ENCODE measurements around the gene C1orf226.

C1orf226 gene

GRCh38 chr1:162368451-162368850 lies 13.1 kb upstream of the C1orf226 start:
- Histone ChIP-seq H3K36me3 (ENCODE audit: control insufficient read depth, insufficient read depth, low read length) (no peaks in the 10 kb centered on the region), H3K9me3 (ENCODE audit: control insufficient read depth, low read length) (no peaks in the 10 kb centered on the region), H3K4me3 (ENCODE audit: low read depth, low read length) (no peak overlapping the region), H3K9ac (no peak overlapping the region), H3K4me1 (no peaks in the 10 kb centered on the region), H2AFZ (no peak overlapping the region), H3K27me3 (ENCODE audit: control insufficient read depth, insufficient read depth, low read length) (no peaks in the 10 kb centered on the region), H3K4me2 (ENCODE audit: low read length) (no peak overlapping the region), H3K27ac (no peak overlapping the region), H3K79me2 (no peaks in the 10 kb centered on the region)
- no peak for TF ChIP-seq CTCF (IDR thresholded peaks at IDR 0.05)

GRCh38 chr1:162369571-162369970 lies 12.0 kb upstream of the C1orf226 start:
- no peaks in the 10 kb centered on the region for H3K79me2 ChIP-seq
- H3K27me3 ChIP-seq (ENCODE audit: control insufficient read depth, insufficient read depth, low read length): no peaks in the 10 kb centered on the region
- no peak overlapping the region for H2AFZ ChIP-seq
- H3K36me3 ChIP-seq (ENCODE audit: control insufficient read depth, insufficient read depth, low read length): no peaks in the 10 kb centered on the region
- H3K27ac ChIP-seq: no peak overlapping the region
- no peaks in the 10 kb centered on the region for H3K4me1 ChIP-seq
- H3K4me2 ChIP-seq (ENCODE audit: low read length): no peak overlapping the region
- H3K9me3 ChIP-seq (ENCODE audit: control insufficient read depth, low read length): no peaks in the 10 kb centered on the region
- H3K9ac ChIP-seq: no peak overlapping the region
- H3K4me3 ChIP-seq (ENCODE audit: low read depth, low read length): no peak overlapping the region
- no peak for TF ChIP-seq CTCF (IDR thresholded peaks at IDR 0.05)

- Histone ChIP-seq H3K36me3 (ENCODE audit: control insufficient read depth, insufficient read depth, low read length) (no peaks in the 10 kb centered on the region), H3K27ac (no peak overlapping the region), H2AFZ (no peak overlapping the region), H3K79me2 (no peaks in the 10 kb centered on the region), H3K4me3 (ENCODE audit: low read depth, low read length) (no peak overlapping the region), H3K4me2 (ENCODE audit: low read length) (no peak overlapping the region), H3K27me3 (ENCODE audit: control insufficient read depth, insufficient read depth, low read length) (no peaks in the 10 kb centered on the region), H3K9ac (no peak overlapping the region), H3K9me3 (ENCODE audit: control insufficient read depth, low read length) (no peaks in the 10 kb centered on the region), H3K4me1 (no peaks in the 10 kb centered on the region)
- TF ChIP-seq CTCF (IDR thresholded peaks at IDR 0.05): no peak
Observed at GRCh38 chr1:162370161-162370560, 11.4 kb upstream of the C1orf226 start.

GRCh38 chr1:162370721-162371120 lies 10.8 kb upstream of the C1orf226 start:
- no peaks in the 10 kb centered on the region for H3K79me2 ChIP-seq
- H3K27me3 ChIP-seq (ENCODE audit: control insufficient read depth, insufficient read depth, low read length): no peaks in the 10 kb centered on the region
- TF ChIP-seq CTCF (IDR thresholded peaks at IDR 0.05): no peak
- H3K4me2 ChIP-seq (ENCODE audit: low read length): no peak overlapping the region
- no peak overlapping the region for H3K9ac ChIP-seq
- no peaks in the 10 kb centered on the region for H3K4me1 ChIP-seq
- no peak overlapping the region for H3K4me3 ChIP-seq (ENCODE audit: low read depth, low read length)
- no peak overlapping the region for H3K27ac ChIP-seq
- H3K36me3 ChIP-seq (ENCODE audit: control insufficient read depth, insufficient read depth, low read length): no peaks in the 10 kb centered on the region
- H3K9me3 ChIP-seq (ENCODE audit: control insufficient read depth, low read length): no peaks in the 10 kb centered on the region
- no peak overlapping the region for H2AFZ ChIP-seq

GRCh38 chr1:162371611-162372010 lies 9.9 kb upstream of the C1orf226 start:
- Histone ChIP-seq H3K27me3 (ENCODE audit: control insufficient read depth, insufficient read depth, low read length) (no peaks in the 10 kb centered on the region), H3K4me2 (ENCODE audit: low read length) (no peak overlapping the region), H3K36me3 (ENCODE audit: control insufficient read depth, insufficient read depth, low read length) (no peaks in the 10 kb centered on the region), H3K9me3 (ENCODE audit: control insufficient read depth, low read length) (no peaks in the 10 kb centered on the region), H3K27ac (no peak overlapping the region), H3K79me2 (no peaks in the 10 kb centered on the region), H2AFZ (no peak overlapping the region), H3K4me3 (ENCODE audit: low read depth, low read length) (no peak overlapping the region), H3K4me1 (no peaks in the 10 kb centered on the region), H3K9ac (no peak overlapping the region)
- TF ChIP-seq CTCF (IDR thresholded peaks at IDR 0.05): no peak
